HG02763 (cell line): Measurements from ENCODE around the gene GPC5.
"Not testable (repeated sequence)": the region's sequence is repeated elsewhere in the genome, so short reads cannot be mapped to it uniquely, and the experiment has no call there.

Experiments
- ATAC-seq: cut with Tn5 transposase; IDR thresholded peaks from one replicate; pipeline ENCODE4 v1.9.1; 2021; ENCODE audit warnings: mild to moderate bottlenecking, moderate library complexity; ENCODE audit not compliant: unreplicated experiment

Gene GPC5

DNA sequence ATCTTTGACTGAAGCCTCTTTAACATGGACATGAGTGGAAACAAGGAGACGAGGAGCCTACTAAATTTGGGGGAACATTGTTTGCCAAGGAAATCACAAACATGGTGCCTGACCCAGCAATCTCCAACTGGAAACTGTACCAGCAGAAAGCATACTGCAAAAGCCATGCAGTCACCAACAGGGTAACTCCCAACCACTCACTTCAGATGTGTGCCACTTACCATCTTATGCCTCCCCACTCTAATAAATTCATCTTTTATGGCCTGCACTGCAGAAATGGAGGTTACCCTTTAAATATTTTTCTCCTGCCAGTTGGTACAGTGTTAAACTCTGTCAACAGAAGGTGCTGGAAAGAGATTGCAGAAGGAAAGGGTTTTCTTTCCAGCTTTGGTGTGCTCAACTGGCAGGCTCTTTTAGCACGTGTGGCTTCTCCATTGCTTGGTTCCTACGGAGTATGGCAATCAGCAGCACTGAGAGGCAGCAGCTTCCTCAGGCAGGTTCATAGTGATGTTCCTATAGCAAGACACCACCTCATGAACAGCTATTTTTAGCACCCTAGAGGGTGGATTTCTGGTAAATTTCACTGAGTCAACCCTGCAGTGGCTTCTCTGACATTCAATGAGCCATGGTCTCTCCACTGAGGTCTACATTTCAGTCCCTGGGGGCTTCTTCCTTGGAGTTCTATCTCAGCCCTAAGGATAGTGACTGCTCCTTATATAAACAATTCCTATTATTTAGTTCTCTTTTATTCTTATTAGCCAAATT lies 29.6 kb upstream of the GPC5 start:
- no peak for ATAC-seq

DNA sequence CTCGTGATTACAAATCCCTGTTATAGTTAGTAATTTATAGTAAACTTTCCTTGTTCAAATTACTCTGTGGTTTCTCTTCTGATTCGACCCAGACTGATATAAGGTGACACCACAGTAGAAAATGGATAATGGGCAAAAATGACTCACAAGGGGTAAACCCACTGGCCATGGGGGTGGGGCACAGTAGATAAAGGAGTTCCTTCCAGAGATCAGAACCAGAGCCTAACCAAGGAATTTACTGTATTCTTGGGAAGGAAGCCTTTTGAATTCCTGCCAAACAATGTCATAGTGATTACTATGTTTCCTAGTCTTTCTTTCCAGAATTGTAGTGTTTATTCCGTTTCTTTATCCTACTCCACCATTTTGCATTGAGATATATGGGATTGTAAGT lies 29.0 kb upstream of the GPC5 start:
- ATAC-seq: no peak

- no peak for ATAC-seq
Observed at GRCh38 chr13:91370501-91370900, 27.9 kb upstream of the GPC5 start.

DNA sequence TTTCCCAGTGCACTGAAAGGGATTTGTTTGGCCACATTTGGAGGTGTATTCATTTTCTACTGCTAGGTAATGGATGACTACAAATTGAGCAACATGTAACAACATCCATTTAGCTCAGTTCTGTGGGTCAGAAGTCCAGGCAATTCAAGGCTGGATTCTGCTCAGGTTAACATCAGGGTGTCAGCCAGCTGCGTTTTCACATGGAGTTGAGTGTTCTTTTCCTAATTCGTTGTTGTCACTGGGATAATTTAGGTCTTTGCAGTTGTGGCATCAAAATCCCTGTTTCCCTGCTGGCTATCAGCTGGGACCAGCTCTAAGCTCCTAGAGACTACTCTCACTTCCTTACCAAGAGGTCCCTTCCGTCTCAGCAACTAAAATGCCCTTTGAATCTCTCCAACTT lies 25.5 kb upstream of the GPC5 start:
- no peak for ATAC-seq

DNA sequence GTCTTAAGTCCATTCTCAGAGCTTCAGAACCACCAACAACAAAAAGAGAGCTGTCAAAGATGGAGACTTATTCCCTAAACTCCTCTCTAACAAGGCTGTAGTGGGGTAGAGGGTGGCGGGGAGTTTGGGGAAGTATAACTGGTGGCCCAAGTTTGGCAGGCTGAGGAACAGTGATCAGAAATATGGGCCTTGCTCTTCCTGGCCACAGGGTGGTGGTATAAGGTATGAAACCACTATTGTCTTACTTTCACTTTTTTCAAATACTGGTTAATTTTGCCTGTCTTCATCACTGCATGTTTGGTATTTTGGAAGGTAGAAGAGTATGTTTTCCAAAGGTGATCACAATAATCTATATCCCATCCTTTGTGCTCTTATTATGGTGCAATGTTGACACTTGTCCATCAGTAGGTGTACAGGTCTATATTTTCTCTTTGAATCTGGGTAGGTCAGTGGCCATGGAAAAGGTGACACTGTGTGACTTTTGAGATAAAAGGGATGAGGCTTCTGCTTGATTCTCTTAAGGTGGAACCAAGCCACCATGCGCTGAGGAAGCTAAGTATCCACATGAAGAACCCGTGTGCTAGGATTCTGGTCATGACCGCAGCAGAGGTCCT lies 23.2 kb upstream of the GPC5 start:
- ATAC-seq: peak; percentile 96

DNA sequence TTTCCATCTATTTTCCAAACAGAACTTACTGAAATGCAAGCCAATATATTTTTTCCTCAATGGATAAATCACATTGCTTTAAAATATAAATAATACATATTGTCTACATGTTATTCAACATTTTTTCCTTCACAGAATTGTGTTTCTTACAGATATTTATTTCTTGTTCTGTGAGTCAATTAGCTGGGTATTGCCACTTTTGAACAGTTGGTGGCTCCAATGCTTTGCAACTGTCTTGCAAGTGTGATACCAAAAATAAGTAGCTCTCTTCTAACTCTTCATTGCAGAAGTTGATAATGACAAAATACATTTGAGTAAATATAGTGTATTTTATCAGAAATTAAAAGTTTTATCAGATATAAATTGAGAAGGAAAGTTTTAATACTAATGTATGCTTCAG lies 17.1 kb upstream of the GPC5 start:
- ATAC-seq: no peak

GRCh38 chr13:91383836-91384235 lies 14.6 kb upstream of the GPC5 start:
- no peak for ATAC-seq

DNA sequence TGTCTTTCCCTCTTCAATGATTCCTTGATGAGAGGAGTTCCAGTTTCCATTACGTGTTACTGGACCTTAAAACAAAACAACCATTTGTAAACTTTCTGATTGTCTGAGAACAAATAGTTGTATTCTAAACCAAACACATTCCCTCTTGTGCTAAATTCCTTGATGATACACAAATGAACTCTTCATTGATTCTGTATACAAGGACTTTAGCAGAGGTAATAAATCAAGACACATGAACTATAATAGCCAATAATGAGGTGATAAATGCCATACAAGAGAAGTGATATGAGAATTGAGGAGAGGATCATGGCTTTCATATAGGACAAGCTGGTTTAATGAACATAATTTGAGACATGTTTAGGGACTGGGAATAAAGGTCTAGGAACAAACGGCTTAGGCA lies 13.5 kb upstream of the GPC5 start:
- ATAC-seq: no peak

- no peak for ATAC-seq
Observed at GRCh38 chr13:91389186-91389585, 9.2 kb upstream of the GPC5 start.

GRCh38 chr13:91397595-91397994 lies 826 bp upstream of the GPC5 start:
- no peak for ATAC-seq

DNA sequence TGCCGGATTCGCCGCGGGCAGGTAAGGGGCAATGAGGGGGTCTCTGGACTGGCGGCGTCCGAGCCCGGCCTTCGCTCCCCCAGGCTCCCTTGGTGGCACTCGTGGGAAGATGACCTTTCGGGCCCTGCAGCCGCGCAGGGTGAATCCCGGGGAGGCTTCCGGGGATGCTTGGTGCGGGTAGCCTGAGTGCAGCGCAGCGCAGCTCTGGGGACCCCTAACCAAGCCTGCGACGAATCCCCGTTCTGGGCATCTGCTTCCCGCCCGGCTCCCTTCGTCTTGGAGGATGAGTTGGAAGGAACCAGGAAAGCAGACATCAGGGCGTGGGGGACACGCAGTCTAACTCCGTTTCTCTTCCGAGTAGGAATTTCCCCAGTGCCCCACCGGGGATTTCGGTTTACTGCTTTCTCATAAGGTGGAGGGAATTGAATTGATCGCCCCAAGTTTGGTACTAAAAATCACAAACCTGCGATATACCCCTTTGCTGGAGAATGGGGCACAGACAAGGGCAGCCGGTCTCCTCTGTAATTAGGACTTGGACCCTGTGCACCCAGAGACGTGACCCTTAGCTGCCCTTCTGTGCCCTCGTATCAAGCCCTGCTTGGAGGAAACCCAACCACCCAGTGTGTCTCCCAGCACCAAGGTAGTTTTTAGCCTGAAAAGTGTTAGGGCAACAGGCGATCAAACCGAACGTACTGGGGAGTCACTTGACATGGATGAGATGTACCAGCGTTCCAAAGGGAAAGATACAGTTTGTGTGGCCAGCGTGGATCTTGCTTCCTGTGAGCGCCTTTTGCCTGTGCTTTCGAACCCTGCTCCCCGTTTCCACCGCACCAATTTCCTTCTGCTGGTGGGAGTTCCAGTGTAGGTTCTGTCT lies 1.0 kb downstream of the GPC5 start:
- peak; percentile 5 for ATAC-seq

GRCh38 chr13:91400063-91400399 lies 1.6 kb downstream of the GPC5 start:
- ATAC-seq: no peak

- no peak for ATAC-seq
Observed at GRCh38 chr13:91400671-91401070, 2.2 kb downstream of the GPC5 start.

DNA sequence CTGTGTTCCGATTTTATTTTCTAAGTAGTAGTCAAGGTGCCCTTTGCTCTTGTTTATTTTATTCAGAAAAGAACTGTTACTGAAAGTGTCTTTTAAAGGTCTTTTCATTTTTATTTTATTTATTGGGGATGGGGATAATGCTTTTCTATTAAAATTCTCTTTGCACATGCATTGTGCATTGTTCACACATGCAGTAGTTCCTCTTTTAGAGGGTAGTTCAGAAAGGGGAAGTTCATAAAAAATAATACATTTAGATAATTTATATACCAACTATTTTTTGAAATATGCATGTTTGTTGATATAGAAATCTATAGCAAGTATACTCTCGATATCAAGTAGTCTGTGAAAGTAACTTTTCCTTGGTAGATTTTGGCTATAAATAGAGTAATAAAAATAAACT lies 3.5 kb downstream of the GPC5 start:
- no peak for ATAC-seq

- peak; percentile 77 for ATAC-seq
Observed at GRCh38 chr13:91405240-91405639, 6.8 kb downstream of the GPC5 start.

DNA sequence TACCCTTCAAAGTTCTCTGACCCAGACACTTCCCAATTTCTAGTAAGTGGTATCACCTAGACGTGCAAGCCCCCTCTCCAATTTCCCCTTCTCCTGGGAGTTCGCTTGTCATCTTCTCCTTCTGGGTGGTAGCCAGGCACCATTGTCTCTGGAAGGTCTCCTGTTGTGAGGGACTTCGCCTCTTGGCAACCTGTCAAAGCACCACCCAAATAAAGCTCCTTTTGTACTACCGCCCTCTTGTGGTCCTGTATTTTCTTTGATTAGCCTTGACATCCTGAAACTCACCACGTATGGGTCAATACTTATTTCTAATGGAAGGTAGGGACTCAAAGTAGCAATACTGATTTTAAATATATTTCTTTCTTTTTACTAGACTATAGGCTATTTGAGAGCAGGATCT lies 8.2 kb downstream of the GPC5 start:
- peak; percentile 48 for ATAC-seq

DNA sequence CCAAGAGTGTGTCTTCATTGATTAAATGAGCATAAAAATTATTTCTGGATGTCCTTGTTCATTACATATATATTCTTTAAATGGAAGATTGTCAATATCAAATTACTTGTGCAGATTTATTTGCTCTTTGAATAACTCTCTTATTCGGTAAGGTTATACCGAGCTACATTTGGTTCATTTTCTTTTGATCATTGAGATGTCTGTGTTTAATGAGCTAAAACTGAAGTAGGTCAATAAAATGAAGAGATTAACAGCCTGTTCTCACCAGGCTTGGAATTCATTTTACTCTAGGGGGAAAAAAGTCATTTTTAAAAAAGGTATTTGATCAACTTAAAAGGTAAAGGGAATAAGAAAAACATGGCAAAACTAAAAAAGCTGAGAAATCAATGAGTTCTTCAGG lies 10.6 kb downstream of the GPC5 start:
- ATAC-seq: no peak

GRCh38 chr13:91416579-91416978 lies 18.2 kb downstream of the GPC5 start:
- ATAC-seq: not testable (repeated sequence)

DNA sequence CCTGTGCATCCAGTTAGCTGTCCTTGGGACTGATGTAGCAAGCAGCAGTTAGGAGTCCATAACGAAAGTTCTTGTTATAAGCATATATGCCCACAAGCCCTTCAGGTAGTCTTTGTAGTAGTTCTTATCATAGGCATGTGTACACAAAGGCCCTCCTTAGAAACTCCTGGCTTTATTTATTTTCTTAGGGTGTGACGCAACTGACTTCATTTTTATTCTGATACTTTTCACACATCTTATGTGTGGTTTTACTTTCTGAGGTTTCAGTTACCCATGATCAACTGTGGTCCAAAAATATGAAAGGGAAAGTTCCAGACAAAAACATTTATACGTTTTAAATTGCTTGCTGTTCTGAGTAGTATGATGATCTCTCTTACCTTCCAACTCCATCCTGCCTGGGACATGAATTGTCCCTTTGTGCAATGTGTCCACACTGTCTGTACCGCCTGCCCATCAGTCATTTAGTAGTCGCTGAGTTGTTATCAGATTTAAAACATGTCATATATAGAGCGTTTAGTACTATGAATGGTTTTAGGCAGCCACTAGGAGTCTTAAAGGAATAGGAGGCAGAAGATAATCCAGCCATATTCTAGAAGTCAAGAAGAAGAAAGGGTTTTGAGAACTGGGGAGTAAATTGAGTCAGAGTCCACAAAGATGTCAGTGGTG lies 19.4 kb downstream of the GPC5 start:
- ATAC-seq: no peak

GRCh38 chr13:91426913-91427312 lies 28.5 kb downstream of the GPC5 start:
- no peak for ATAC-seq

- ATAC-seq: not testable (repeated sequence)
Observed at GRCh38 chr13:91438674-91439073, 40.3 kb downstream of the GPC5 start.
